Measurements from ENCODE around the gene FASN. TPM values are rescaled to one million over a fixed set of nuclear protein-coding genes. Genes with fewer than 3 reads are reported as not detected.
"Not testable (repeated sequence)": the region's sequence is repeated elsewhere in the genome, so short reads cannot be mapped to it uniquely, and the experiment has no call there.

The FASN gene
- total and polyA plus RNA-seq, 2 of the 13 experiments (the other 11 are each of a cell fraction or from before 2014, with no cell fraction given) = 51.7 to 101 TPM

GRCh38 chr17:82134101-82134500 is 36.1 kb upstream of the FASN start:
- no peaks in the 10 kb centered on the region for H3K79me2 ChIP-seq (ENCODE audit: insufficient read depth, low read length)
- WGBS (ENCODE audit: low lambda C conversion rate) = 79% methylated on average over 11 of the region's 11 CpGs
- BruUV-seq (replicated peaks) = no TSS peak
- no peak for ATAC-seq
- no peak overlapping the region for H3K9ac ChIP-seq (ENCODE audit: insufficient read depth, low read depth, low read length)
- H3K9me3 ChIP-seq (ENCODE audit: low read length) = no peaks in the 10 kb centered on the region
- H3K27ac ChIP-seq (ENCODE audit: extremely low read length, insufficient read depth, low read length) = no peak overlapping the region
- no peak overlapping the region for H3K4me2 ChIP-seq (ENCODE audit: low read depth, low read length)
- POLR2A ChIA-PET = no interaction called here
- no peak overlapping the region for H3K4me3 ChIP-seq (replicated peaks in 1 of 3; ENCODE audit: insufficient read depth in 1 of 3, low read depth in 2 of 3, low read length in 3 of 3)
- TF ChIP-seq ZNF432 (CRISPR knock-in tag; IDR thresholded peaks at IDR 0.05; ENCODE audit: borderline replicate concordance) = no peak
- TF ChIP-seq CENPT (CRISPR knock-in tag; IDR thresholded peaks at IDR 0.05; ENCODE audit: low read depth) = no peak
- in situ Hi-C loops (cut with HindIII; ENCODE audit: extremely low pct_ligation_motif_present, low pct_unique_long_range_greater_than_20kb) (no loop called here), intact Hi-C loops (cut with micrococcal nuclease; ENCODE audit: unreplicated experiment) (no loop called here)
- H3K27me3 ChIP-seq (ENCODE audit: control insufficient read depth in 1 of 2, insufficient read depth in 2 of 2, low read length in 2 of 2) = no peaks in the 10 kb centered on the region
- H2AFZ ChIP-seq (ENCODE audit: low read length) = no peak overlapping the region
- no peaks in the 10 kb centered on the region for H3K36me3 ChIP-seq (replicated peaks in 1 of 2; ENCODE audit: control insufficient read depth in 1 of 2, insufficient read depth in 2 of 2, low read length in 2 of 2)
- peaks cover 12% of the 10 kb centered on the region for H3K4me1 ChIP-seq (ENCODE audit: insufficient read depth, low read length)
- CTCF ChIA-PET (ENCODE audit: low intra/inter-chr PET ratio, low total read pairs) = no interaction called here
- no peaks in the 10 kb centered on the region for H4K20me1 ChIP-seq (ENCODE audit: insufficient read depth, low read length)
- no peak for FAIRE-seq
- no peak for DNase-seq (ENCODE audit: low spot score)

DNA sequence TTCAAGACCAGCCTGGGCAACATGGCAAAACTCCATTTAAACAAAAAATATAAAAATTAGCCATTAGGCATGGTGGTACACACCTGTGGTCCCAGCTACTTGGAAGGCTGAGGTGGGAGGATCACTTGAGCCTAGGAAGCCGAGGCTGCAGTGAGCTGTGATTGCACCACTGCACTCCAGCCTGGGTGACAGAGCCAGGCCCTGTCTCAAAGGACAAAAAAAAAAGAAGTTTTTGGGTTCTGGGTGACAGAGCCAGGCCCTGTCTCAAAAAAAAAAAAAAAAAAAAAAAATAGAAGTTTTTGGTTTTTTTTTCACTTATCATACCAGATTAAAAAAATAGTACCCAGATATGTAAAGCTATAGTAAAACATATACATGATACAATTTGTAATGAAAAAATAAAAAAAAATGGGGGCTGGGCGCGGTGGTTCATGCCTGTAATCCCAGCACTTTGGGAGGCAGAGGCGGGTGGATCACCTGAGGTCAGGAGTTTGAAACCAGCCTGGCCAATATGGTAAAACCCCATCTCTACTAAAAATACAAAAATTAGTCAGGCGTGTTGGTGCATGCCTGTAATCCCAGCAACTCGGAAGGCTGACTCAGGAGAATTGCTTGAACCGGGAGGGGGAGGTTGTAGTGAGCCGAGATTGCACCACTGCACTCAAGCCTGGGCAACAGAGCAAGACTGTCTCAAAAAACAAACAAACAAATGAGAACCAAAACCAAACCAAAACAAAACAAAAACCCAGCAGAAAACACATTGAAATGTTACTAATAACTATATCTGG is 35.3 kb upstream of the FASN start:
- DNase-seq (ENCODE audit: low spot score); H2AFZ ChIP-seq (ENCODE audit: low read length); H3K9ac ChIP-seq (ENCODE audit: insufficient read depth, low read depth, low read length); H3K79me2 ChIP-seq (ENCODE audit: insufficient read depth, low read length); H3K36me3 ChIP-seq (replicated peaks in 1 of 2; ENCODE audit: control insufficient read depth in 1 of 2, insufficient read depth in 2 of 2, low read length in 2 of 2); POLR2A ChIA-PET; intact Hi-C loops (cut with micrococcal nuclease; ENCODE audit: unreplicated experiment); H4K20me1 ChIP-seq (ENCODE audit: insufficient read depth, low read length); H3K27me3 ChIP-seq (ENCODE audit: control insufficient read depth in 1 of 2, insufficient read depth in 2 of 2, low read length in 2 of 2); H3K4me3 ChIP-seq (replicated peaks in 1 of 3; ENCODE audit: insufficient read depth in 1 of 3, low read depth in 2 of 3, low read length in 3 of 3); ATAC-seq; CTCF ChIA-PET (ENCODE audit: low intra/inter-chr PET ratio, low total read pairs); in situ Hi-C loops (cut with HindIII; ENCODE audit: extremely low pct_ligation_motif_present, low pct_unique_long_range_greater_than_20kb); H3K9me3 ChIP-seq (ENCODE audit: low read length); FAIRE-seq; BruUV-seq (replicated peaks); H3K4me2 ChIP-seq (ENCODE audit: low read depth, low read length); H3K27ac ChIP-seq (ENCODE audit: extremely low read length, insufficient read depth, low read length): not testable (repeated sequence)
- peaks cover 12% of the 10 kb centered on the region for H3K4me1 ChIP-seq (ENCODE audit: insufficient read depth, low read length)
- 88% methylated on average over 8 of the region's 8 CpGs for WGBS (ENCODE audit: low lambda C conversion rate)

All from HepG2 (cell line).